ENCODE data around the gene EMC7.

GRCh38 chr15:34125945-34126344 lies 24.3 kb upstream of the EMC7 start:
- TF ChIP-seq POLR2A (IDR thresholded peaks at IDR 0.05): no peak
- no peak for TF ChIP-seq CTCF (IDR thresholded peaks at IDR 0.05)
